HL-60 (cell line): ENCODE results near the gene PSMA5.

ENCODE experiments used
- DNase-seq, 2 experiments: peaks; one replicate each; pipeline ENCODE4 v3.0.0-alpha.2; 2010 to 2020; ENCODE audit warnings: low read depth in 1 of 2, low spot score in 1 of 2
- H3K27ac ChIP-seq: fragments of 250-450 bp; sonication (Bioruptor Pico); replicated peaks from 2 replicates; pipeline ENCODE4 v1.5.1; 2020; ENCODE audit warnings: mild to moderate bottlenecking, moderate library complexity
- H3K27me3 ChIP-seq: fragments of 250-450 bp; sonication (Bioruptor Pico); 2 replicates; pipeline ENCODE4 v1.5.1; 2021; ENCODE audit warnings: mild to moderate bottlenecking, moderate library complexity; ENCODE audit not compliant: insufficient read depth, poor library complexity, severe bottlenecking
- H3K4me3 ChIP-seq: replicated peaks from 2 replicates; pipeline ENCODE4 v1.5.1; 2011; ENCODE audit warnings: mild to moderate bottlenecking, control low read depth, low read length; ENCODE audit not compliant: insufficient read depth
- CTCF ChIP-seq: IDR thresholded peaks from one replicate; pipeline ENCODE4 v1.5.1; 2011; ENCODE audit warnings: low read length, control low read depth, inconsistent platforms; ENCODE audit not compliant: insufficient read depth
- GABPA ChIP-seq: IDR thresholded peaks from 2 replicates; pipeline ENCODE4 v1.6.1; 2012; ENCODE audit warnings: low read depth
- POLR2AphosphoS5 ChIP-seq: IDR thresholded peaks from 2 replicates; pipeline ENCODE4 v1.6.1; 2012; ENCODE audit warnings: low read depth
- SPI1 ChIP-seq: IDR thresholded peaks from 2 replicates; pipeline ENCODE4 v1.6.1; 2012; ENCODE audit warnings: low read depth, mild to moderate bottlenecking, borderline replicate concordance
- TF ChIP-seq, protein P1 (sequence below): IDR thresholded peaks from 2 replicates; pipeline ENCODE4 v1.6.1; 2012; ENCODE audit warnings: low read depth; ENCODE audit not compliant: insufficient replicate concordance

PSMA5 gene

DNA sequence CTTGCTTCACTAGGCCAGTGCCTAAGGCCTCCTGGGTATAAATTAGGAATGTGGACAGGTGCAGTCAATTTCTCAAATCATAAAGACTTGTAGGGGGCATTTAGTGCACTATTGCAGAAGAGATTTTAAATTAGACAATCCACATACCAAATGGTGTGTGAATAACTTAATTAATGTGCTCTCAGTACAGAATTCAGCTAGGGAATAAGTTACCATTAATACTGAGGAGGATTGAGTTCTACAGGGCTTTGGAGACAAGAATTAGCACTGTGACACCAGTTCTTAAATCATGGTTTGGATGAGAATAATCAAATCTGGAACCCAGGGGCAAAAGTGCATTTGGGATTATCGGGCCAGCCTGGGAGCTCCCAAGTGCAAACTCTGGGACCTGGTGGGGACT, 41.8 kb upstream of the PSMA5 start:
- no peak for DNase-seq
- TF ChIP-seq POLR2AphosphoS5 (no peak), SPI1 (no peak), GABPA (no peak), CTCF (no peak)
- TF ChIP-seq, protein P1, sequence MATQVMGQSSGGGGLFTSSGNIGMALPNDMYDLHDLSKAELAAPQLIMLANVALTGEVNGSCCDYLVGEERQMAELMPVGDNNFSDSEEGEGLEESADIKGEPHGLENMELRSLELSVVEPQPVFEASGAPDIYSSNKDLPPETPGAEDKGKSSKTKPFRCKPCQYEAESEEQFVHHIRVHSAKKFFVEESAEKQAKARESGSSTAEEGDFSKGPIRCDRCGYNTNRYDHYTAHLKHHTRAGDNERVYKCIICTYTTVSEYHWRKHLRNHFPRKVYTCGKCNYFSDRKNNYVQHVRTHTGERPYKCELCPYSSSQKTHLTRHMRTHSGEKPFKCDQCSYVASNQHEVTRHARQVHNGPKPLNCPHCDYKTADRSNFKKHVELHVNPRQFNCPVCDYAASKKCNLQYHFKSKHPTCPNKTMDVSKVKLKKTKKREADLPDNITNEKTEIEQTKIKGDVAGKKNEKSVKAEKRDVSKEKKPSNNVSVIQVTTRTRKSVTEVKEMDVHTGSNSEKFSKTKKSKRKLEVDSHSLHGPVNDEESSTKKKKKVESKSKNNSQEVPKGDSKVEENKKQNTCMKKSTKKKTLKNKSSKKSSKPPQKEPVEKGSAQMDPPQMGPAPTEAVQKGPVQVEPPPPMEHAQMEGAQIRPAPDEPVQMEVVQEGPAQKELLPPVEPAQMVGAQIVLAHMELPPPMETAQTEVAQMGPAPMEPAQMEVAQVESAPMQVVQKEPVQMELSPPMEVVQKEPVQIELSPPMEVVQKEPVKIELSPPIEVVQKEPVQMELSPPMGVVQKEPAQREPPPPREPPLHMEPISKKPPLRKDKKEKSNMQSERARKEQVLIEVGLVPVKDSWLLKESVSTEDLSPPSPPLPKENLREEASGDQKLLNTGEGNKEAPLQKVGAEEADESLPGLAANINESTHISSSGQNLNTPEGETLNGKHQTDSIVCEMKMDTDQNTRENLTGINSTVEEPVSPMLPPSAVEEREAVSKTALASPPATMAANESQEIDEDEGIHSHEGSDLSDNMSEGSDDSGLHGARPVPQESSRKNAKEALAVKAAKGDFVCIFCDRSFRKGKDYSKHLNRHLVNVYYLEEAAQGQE: no peak
- no peak overlapping the region for H3K27ac ChIP-seq
- no peak overlapping the region for H3K4me3 ChIP-seq
- H3K27me3 ChIP-seq: peaks cover 61% of the 10 kb centered on the region

GRCh38 chr1:109467301-109467777, 41.1 kb upstream of the PSMA5 start:
- H3K27me3 ChIP-seq: peaks cover 64% of the 10 kb centered on the region
- TF ChIP-seq POLR2AphosphoS5: no peak
- TF ChIP-seq GABPA: no peak
- TF ChIP-seq, protein P1: no peak
- no peak for TF ChIP-seq CTCF
- TF ChIP-seq SPI1: no peak
- no peak for DNase-seq
- H3K27ac ChIP-seq: no peak overlapping the region
- no peak overlapping the region for H3K4me3 ChIP-seq

- no peak within 1 kb of the TSS for H3K27ac ChIP-seq
- TF ChIP-seq, protein P1: no peak
- TF ChIP-seq SPI1 (no peak), POLR2AphosphoS5 (no peak), CTCF (no peak), GABPA (no peak)
- DNase-seq: no peak
- peak within 1 kb of the TSS; percentile 32 for H3K4me3 ChIP-seq
- peaks cover 64% of the 10 kb centered on the region for H3K27me3 ChIP-seq
Observed at GRCh38 chr1:109466452-109467300, 40.4 kb upstream of the PSMA5 start, which contains the start of gene SYPL2. SYPL2 (plus strand) TSS chr1:109466546; CDS start chr1:109466844, 298 bp downstream.
